Pancreas (tissue), 10 donors: ENCODE results near the gene NFYB. TPM values are rescaled to one million over a fixed set of nuclear protein-coding genes. Genes with fewer than 3 reads are reported as not detected.

Experiments used
- ATAC-seq, 4 donors: fragments of 200-7000 bp; cut with Tn5 transposase; one replicate each; pipeline versions ENCODE4 v1.8.0 to v1.9.1; 2020; ENCODE audit warnings: mild to moderate bottlenecking in 4 of 4, moderate library complexity in 4 of 4
- DNase-seq, 6 donors: peaks; one replicate each; pipeline ENCODE4 v3.0.0-alpha.2; 2020
- FAIRE-seq: peaks from 2 replicates; lab custom pipeline; 2012; peaks lifted over from hg19 to GRCh38; lab: Jason Lieb, UNC
- H3K27ac ChIP-seq, 4 donors: fragments of 200-600 bp; sonication (generic); 1 replicate in 3 of 4; 2 replicates in 1 of 4; pipeline versions ENCODE4 v1.5.0 to v1.8.0; 2020
- H3K27me3 ChIP-seq, 4 donors: fragments of 200-600 bp; one replicate each; pipeline ENCODE4 v1.8.0; 2021
- H3K36me3 ChIP-seq, 3 donors: fragments of 200-600 bp; sonication (generic) in 1 of 3; one replicate each; pipeline versions ENCODE4 v1.5.0 to v1.8.0; 2020 to 2021
- H3K4me1 ChIP-seq, 3 donors: fragments of 200-600 bp; one replicate each; pipeline ENCODE4 v1.8.0; 2021
- H3K4me3 ChIP-seq, 4 donors: fragments of 200-600 bp; sonication (generic) in 2 of 4; one replicate each; pipeline versions ENCODE4 v1.5.0 to v1.8.0; 2020 to 2021
- H3K9me3 ChIP-seq, 4 donors: fragments of 200-600 bp; one replicate each; pipeline ENCODE4 v1.8.0; 2021
- WGBS, 2 donors: extraction: QIAGEN DNeasy Blood & Tissue Kit; methylation state at CpG; one replicate each; pipeline ENCODE4 v1.1.7; 2013; 5-methylcytosine and 5-hydroxymethylcytosine counted together
- intact Hi-C, 3 donors: fragments of 100-400 bp; cut with DNase I; formaldehyde crosslinking; loops; one replicate each; pipeline versions ENCODE4 v1.11.1 to v1.14.2; 2022
- polyA plus RNA-seq, 2 donors: library from polyadenylated mRNA; stranded (reverse); fragments of 200-250 nt; gene quantifications; one replicate each; pipeline ENCODE4 v1.2.3, GENCODE V29; 2013
- total RNA-seq, 6 donors: library from RNA; stranded (reverse); fragmentation: NEBNext Ultra II Directional in 4 of 6; extraction: Animal tissue kit (Norgen Biotek cat#: 25700) in 4 of 6; gene quantifications; one replicate each; pipeline versions ENCODE4 v1.2.1 to v1.2.4, GENCODE V29; 2021 to 2023
- TF ChIP-seq, protein P1 (sequence below), 4 donors: fragments of 200-600 bp; sonication (generic) in 3 of 4; IDR thresholded peaks; one replicate each; pipeline versions ENCODE4 v1.5.0 to v1.8.0; 2021; ENCODE audit warnings: antibody characterized with exemption in 4 of 4
- donor health status: healthy with polysubstance abuse.
- donor health status: DM: no; HTN: no; CAD: no; lungs with moderate emphysema.
- donor health status: DM: no; HTN: no; CAD: no.
- donor health status: control.
- donor health status: control.
- donor health status: Bipolar disorder and iron deficiency.
- donor health status: DM: yes; HTN: yes; CAD: no.
- donor health status: DM: no; HTN: no; CAD: no.
- donor health status: DM: no; HTN: no; CAD: no.
- donor health status: DM: yes; HTN: yes; CAD: no.

NFYB gene
- total and polyA plus RNA-seq, 8 donors, result 7.8 to 15.8 (median 10.5) TPM

DNA sequence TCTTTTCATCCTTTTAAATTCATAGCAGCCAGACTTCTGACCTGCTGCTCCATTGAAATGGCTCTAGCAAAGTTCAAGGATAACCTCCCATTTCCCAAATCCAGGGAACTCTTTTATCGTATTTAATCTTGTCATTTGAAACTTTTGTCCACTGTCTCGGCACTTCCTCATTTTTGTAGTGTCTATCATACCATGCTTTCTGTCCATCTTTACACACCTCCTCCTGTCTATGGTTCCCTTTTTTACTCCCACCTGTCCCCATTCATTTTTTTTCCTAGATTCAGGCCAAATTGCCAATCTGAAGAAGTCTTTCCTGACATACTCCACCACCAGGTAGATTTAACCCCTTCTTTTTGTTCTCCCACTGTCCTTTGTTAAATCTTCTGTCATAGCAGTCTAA, 31.0 kb downstream of the NFYB start:
- FAIRE-seq, result no peak
- WGBS, 2 donors, result 72 to 80% methylated on average over 2 of the region's 2 CpGs

GRCh38 chr12:104105461-104105860, 32.5 kb downstream of the NFYB start:
- Histone ChIP-seq H3K27me3 (no peaks in the 10 kb centered on the region), H3K36me3 (peaks cover 0 to under 1% (median 0%) of the 10 kb centered on the region in 3 donors), H3K4me3 (no peak overlapping the region), H3K4me1 (peaks cover 0 to 24% (median 5%) of the 10 kb centered on the region in 3 donors), H3K27ac (no peak overlapping the region), H3K9me3 (no peaks in the 10 kb centered on the region)
- ATAC-seq (no peak), DNase-seq (no peak), FAIRE-seq (no peak)
- intact Hi-C loops, result loop anchor here in 1 of 3 donors (10.0 kb wide), 1 partner anchor 221 kb away; no protein-coding TSS in a partner anchor
- TF ChIP-seq, protein P1, sequence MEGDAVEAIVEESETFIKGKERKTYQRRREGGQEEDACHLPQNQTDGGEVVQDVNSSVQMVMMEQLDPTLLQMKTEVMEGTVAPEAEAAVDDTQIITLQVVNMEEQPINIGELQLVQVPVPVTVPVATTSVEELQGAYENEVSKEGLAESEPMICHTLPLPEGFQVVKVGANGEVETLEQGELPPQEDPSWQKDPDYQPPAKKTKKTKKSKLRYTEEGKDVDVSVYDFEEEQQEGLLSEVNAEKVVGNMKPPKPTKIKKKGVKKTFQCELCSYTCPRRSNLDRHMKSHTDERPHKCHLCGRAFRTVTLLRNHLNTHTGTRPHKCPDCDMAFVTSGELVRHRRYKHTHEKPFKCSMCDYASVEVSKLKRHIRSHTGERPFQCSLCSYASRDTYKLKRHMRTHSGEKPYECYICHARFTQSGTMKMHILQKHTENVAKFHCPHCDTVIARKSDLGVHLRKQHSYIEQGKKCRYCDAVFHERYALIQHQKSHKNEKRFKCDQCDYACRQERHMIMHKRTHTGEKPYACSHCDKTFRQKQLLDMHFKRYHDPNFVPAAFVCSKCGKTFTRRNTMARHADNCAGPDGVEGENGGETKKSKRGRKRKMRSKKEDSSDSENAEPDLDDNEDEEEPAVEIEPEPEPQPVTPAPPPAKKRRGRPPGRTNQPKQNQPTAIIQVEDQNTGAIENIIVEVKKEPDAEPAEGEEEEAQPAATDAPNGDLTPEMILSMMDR (IDR thresholded peaks at IDR 0.05), result no peak

More for the DNA sequence above, 31.0 kb downstream of the NFYB start:
- ATAC-seq (no peak), DNase-seq (no peak)
- Histone ChIP-seq H3K4me1 (peaks cover 0 to 24% (median 5%) of the 10 kb centered on the region in 3 donors), H3K27me3 (no peaks in the 10 kb centered on the region), H3K9me3 (no peaks in the 10 kb centered on the region), H3K27ac (no peak overlapping the region), H3K4me3 (no peak overlapping the region), H3K36me3 (no peaks in the 10 kb centered on the region)
- TF ChIP-seq, protein P1 (IDR thresholded peaks at IDR 0.05), result no peak
- intact Hi-C loops, result loop anchor here in 1 of 3 donors (10.0 kb wide), 1 partner anchor 222 kb away; no protein-coding TSS in a partner anchor

- 94% methylated on average over 2 of the region's 2 CpGs for WGBS, 2 donors
- peaks cover 0 to 40% (median 6%) of the 10 kb centered on the region in 3 donors for H3K36me3 ChIP-seq
- no peak for DNase-seq
- intact Hi-C loops, result no loop called here
- no peaks in the 10 kb centered on the region for H3K4me1 ChIP-seq
- H3K9me3 ChIP-seq, result no peaks in the 10 kb centered on the region
- FAIRE-seq, result no peak
- no peaks in the 10 kb centered on the region for H3K27me3 ChIP-seq
- H3K27ac ChIP-seq, result no peak overlapping the region
- no peak overlapping the region for H3K4me3 ChIP-seq
- ATAC-seq, result no peak
- TF ChIP-seq, protein P1 (IDR thresholded peaks at IDR 0.05), result no peak
Measured at GRCh38 chr12:104097954-104098353, 40.1 kb downstream of the NFYB start.

DNA sequence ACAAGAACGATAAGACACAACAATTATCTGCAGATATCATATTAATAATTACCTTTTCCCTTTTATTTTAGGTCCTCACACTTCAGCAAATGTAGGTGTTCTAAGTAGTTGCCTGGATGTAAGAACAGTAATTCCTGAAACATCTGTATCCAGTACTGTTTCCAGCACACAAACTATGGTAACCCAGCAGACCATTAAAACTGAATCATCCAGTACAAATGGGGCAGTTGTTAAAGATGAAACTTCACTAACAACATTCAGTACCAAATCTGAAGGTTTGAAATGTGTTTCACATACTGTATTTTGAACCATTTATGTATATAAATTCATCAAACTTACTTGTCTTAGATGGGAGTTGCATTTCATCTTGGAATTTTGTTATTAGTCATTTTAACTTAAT, 42.7 kb downstream of the NFYB start:
- H3K27me3 ChIP-seq, result no peaks in the 10 kb centered on the region
- H3K4me1 ChIP-seq, result no peaks in the 10 kb centered on the region
- H3K27ac ChIP-seq, result no peak overlapping the region
- no peaks in the 10 kb centered on the region for H3K9me3 ChIP-seq
- DNase-seq, result no peak
- intact Hi-C loops, result no loop called here
- no peak for ATAC-seq
- peaks cover 0 to 40% (median 4%) of the 10 kb centered on the region in 3 donors for H3K36me3 ChIP-seq
- no peak for FAIRE-seq
- no peak overlapping the region for H3K4me3 ChIP-seq
- 41 to 45% methylated on average over 1 of the region's 1 CpG for WGBS, 2 donors
- TF ChIP-seq, protein P1 (IDR thresholded peaks at IDR 0.05), result no peak

DNA sequence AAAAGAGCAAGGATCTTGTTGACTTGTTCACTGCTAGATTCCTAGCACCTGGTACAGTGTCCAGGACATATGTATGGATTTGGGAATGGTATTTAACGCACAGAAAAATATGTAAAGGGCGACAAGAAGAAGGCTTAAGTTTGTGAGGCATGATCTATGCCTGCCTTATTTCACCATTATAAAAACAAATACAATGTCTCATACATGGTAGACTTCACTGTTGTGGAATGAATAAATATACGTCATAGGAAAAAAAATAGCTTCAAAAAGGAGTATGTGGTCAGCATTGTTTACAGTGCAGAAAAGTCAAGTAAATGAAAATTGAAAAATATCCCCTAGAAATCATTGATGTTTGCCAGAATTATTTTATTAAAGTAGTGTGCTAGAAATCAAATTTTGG, 43.7 kb downstream of the NFYB start:
- 96 to 99% methylated on average over 3 of the region's 3 CpGs for whole genome bisulfite sequencing, 2 donors
- TF ChIP-seq, protein P1 (IDR thresholded peaks at IDR 0.05), result no peak
- Histone ChIP-seq H3K36me3 (peaks cover 0 to 41% (median 4%) of the 10 kb centered on the region in 3 donors), H3K9me3 (no peaks in the 10 kb centered on the region), H3K27ac (no peak overlapping the region), H3K4me3 (no peak overlapping the region), H3K4me1 (no peaks in the 10 kb centered on the region), H3K27me3 (no peaks in the 10 kb centered on the region)
- DNase-seq, result no peak
- no peak for FAIRE-seq
- intact Hi-C loops, result no loop called here
- no peak for ATAC-seq
